ENCODE measurements around the gene GOLGA6A. TPM values are rescaled to one million over a fixed set of nuclear protein-coding genes. Genes with fewer than 3 reads are reported as not detected.

The GOLGA6A gene
- total and polyA plus RNA-seq, 2 of the 8 experiments (the other 6 are each of a cell fraction or from before 2014, with no cell fraction given) = 0.80 to 1.0 TPM

GRCh38 chr15:74124196-74124595 lies 41.8 kb upstream of the GOLGA6A start:
- Histone ChIP-seq H3K4me1 (replicated peaks in 1 of 4; ENCODE audit: control insufficient read depth in 3 of 4, insufficient read depth in 4 of 4, low read length in 3 of 4) (peaks cover 2 to 29% (median 20%) of the 10 kb centered on the region in 4 experiments), H3K27me3 (replicated peaks in 1 of 4; ENCODE audit: control insufficient read depth in 3 of 4, extremely low read depth in 1 of 4, insufficient read depth in 3 of 4, low read length in 3 of 4) (peaks cover 16 to 34% (median 25%) of the 10 kb centered on the region in 4 experiments; a peak in 6 of 7 replicates)
- TF ChIP-seq ATF3 (IDR thresholded peaks at IDR 0.05; ENCODE audit: insufficient read depth, low read depth, low read length) (no peak), HDAC2 (IDR thresholded peaks at IDR 0.05; ENCODE audit: borderline replicate concordance in 1 of 2, low read depth in 2 of 2, low read length in 2 of 2) (no peak), SAP30 (IDR thresholded peaks at IDR 0.05; ENCODE audit: insufficient read depth, insufficient replicate concordance, low read length) (no peak)

More at GRCh38 chr15:74124196-74124595, 41.8 kb upstream of the GOLGA6A start:
- no peak overlapping the region for H3K56ac ChIP-seq (replicated peaks; ENCODE audit: insufficient read length, low read depth, low read length)
- DNase-seq (ENCODE audit: low read depth in 1 of 2, low spot score in 2 of 2) = no peak
- no peaks in the 10 kb centered on the region for H3K36me3 ChIP-seq (ENCODE audit: control insufficient read depth in 2 of 4, insufficient read depth in 4 of 4, low read length in 3 of 4)
- no peak overlapping the region for H2BK120ac ChIP-seq (replicated peaks; ENCODE audit: low read depth, low read length)
- no peak overlapping the region for H3K4me2 ChIP-seq (ENCODE audit: insufficient read depth in 1 of 2, low read depth in 2 of 2, low read length in 2 of 2)
- H2BK5ac ChIP-seq (ENCODE audit: low read depth, low read length) = no peak overlapping the region
- no peak for FAIRE-seq
- H3K9ac ChIP-seq (replicated peaks in 1 of 4; ENCODE audit: extremely low read depth in 1 of 4, low read depth in 3 of 4, low read length in 3 of 4) = no peak overlapping the region
- H4K5ac ChIP-seq (ENCODE audit: insufficient read length, low read depth, low read length) = no peak overlapping the region
- H4K20me1 ChIP-seq (replicated peaks in 1 of 2; ENCODE audit: control insufficient read depth in 1 of 2, insufficient read depth in 2 of 2, low read length in 2 of 2) = no peaks in the 10 kb centered on the region
- WGBS, 2 experiments (ENCODE audit: extremely low coverage in 1 of 2, insufficient coverage in 1 of 2, insufficient read length in 1 of 2, insufficient replicate concordance in 2 of 2, low coverage in 1 of 2, low lambda C conversion rate in 2 of 2, missing lambda C conversion rate in 1 of 2) = 83% methylated on average over 3 of the region's 3 CpGs; no CpG with 5 or more reads in 1 of the 2 experiments
- no peak overlapping the region for H2BK20ac ChIP-seq (ENCODE audit: low read length)
- no peaks in the 10 kb centered on the region for H3K79me1 ChIP-seq (ENCODE audit: low read depth, low read length)
- H4K8ac ChIP-seq (ENCODE audit: extremely low read depth, insufficient read depth, low read length) = no peak overlapping the region
- H4K91ac ChIP-seq (replicated peaks; ENCODE audit: insufficient read length, low read length) = no peak overlapping the region
- H2BK15ac ChIP-seq (ENCODE audit: low read length) = no peak overlapping the region
- no peak overlapping the region for H3K23ac ChIP-seq (ENCODE audit: insufficient read length)
- no peak overlapping the region for H3K4ac ChIP-seq (replicated peaks; ENCODE audit: insufficient read length, low read depth, low read length)
- ChIA-PET CTCF (ENCODE audit: partially characterized antibody) (interaction anchor here (0.7 to 2.9 kb wide), 7 partner anchors 11 to 197 kb away, joined by 4 to 31 read pairs (median 5); no protein-coding TSS in a partner anchor), POLR2A (ENCODE audit: partially characterized antibody) (interaction anchor here (1.6 kb wide), 1 partner anchor 203 kb away, joined by 3 read pairs; no protein-coding TSS in a partner anchor)
- no peaks in the 10 kb centered on the region for H3K79me2 ChIP-seq (ENCODE audit: control insufficient read depth in 1 of 2, insufficient read depth in 2 of 2, low read length in 2 of 2)
- no peak overlapping the region for H3K14ac ChIP-seq (ENCODE audit: insufficient read length)
- H2BK12ac ChIP-seq (ENCODE audit: low read depth, low read length) = no peak overlapping the region; the same call in 1 of the 2 replicates
- H3K27ac ChIP-seq (ENCODE audit: low read depth, low read length) = no peak overlapping the region
- peaks cover 5% of the 10 kb centered on the region; the same call in 1 of the 2 replicates for H3K23me2 ChIP-seq (ENCODE audit: low read depth, low read length)
- H3K9me3 ChIP-seq (ENCODE audit: insufficient read depth in 2 of 2, low read depth in 1 of 2, low read length in 1 of 2) = no peaks in the 10 kb centered on the region
- H3K18ac ChIP-seq (ENCODE audit: extremely low read depth, low read length) = no peak overlapping the region
- H2AFZ ChIP-seq (ENCODE audit: low read length) = no peak overlapping the region
- no peak overlapping the region for H3K4me3 ChIP-seq (ENCODE audit: extremely low read depth in 1 of 4, insufficient read depth in 2 of 4, low read depth in 3 of 4, low read length in 4 of 4)
- no peak overlapping the region for H2AK5ac ChIP-seq (ENCODE audit: low read depth, low read length)

All from H1 (cell line).